Hematopoietic multipotent progenitor cell (in vitro differentiated cells): Measurements from ENCODE around the gene HIP1. TPM values are rescaled to one million over a fixed set of nuclear protein-coding genes. Genes with fewer than 3 reads are reported as not detected.
"Not testable (repeated sequence)": the region's sequence is repeated elsewhere in the genome, so short reads cannot be mapped to it uniquely, and the experiment has no call there.

Experiments used
- DNase-seq, 3 donors: peaks; one replicate each; pipeline ENCODE4 v3.0.0-alpha.2; 2011 to 2015; ENCODE audit warnings: low read depth in 2 of 3, low spot score in 2 of 3
- small RNA-seq: library from RNA; depleted of rRNA; stranded (forward); fragments of <200 nt; gene quantifications from one replicate; pipeline ENCODE3, GENCODE V24; 2012
- total RNA-seq: library from RNA; depleted of rRNA; stranded (reverse); fragments of >200 nt; gene quantifications from one replicate; pipeline ENCODE4 v1.2.3, GENCODE V29; 2012

HIP1 gene
- total RNA-seq, 1 donor, result 19.4 TPM

- DNase-seq, result no peak
Observed at GRCh38 chr7:75536491-75536890, 202.2 kb downstream of the HIP1 start.

- peak in 2 of 3 donors; percentile 54 to 77 for DNase-seq
Observed at GRCh38 chr7:75534727-75535307, 203.9 kb downstream of the HIP1 start.

GRCh38 chr7:75533926-75534325, 204.8 kb downstream of the HIP1 start:
- DNase-seq, result no peak

DNA sequence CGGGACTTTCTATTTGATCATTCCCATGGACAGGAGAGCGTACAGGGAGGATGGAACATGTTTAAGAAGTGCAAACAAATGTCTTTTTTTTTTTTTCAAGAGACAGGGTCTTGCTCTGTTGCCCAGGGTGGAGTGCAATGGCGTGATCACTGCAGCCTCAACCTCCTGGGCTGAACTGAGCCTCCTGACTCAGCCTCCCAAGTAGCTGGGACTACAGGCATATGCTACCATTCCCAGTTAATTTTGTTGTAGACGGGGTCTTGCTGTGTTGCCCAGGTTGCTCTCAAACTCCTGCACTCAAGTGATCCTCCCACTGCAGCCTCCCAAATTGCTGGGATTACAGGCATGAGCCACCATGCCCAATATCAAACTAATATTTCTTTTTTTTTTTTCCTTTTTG, 206.1 kb downstream of the HIP1 start:
- DNase-seq, result no peak

- no peak for DNase-seq
Observed at GRCh38 chr7:75531359-75531821, 207.4 kb downstream of the HIP1 start.

- peak in 1 of 3 donors; percentile 10 for DNase-seq
Observed at GRCh38 chr7:75527224-75527722, 211.5 kb downstream of the HIP1 start.

DNA sequence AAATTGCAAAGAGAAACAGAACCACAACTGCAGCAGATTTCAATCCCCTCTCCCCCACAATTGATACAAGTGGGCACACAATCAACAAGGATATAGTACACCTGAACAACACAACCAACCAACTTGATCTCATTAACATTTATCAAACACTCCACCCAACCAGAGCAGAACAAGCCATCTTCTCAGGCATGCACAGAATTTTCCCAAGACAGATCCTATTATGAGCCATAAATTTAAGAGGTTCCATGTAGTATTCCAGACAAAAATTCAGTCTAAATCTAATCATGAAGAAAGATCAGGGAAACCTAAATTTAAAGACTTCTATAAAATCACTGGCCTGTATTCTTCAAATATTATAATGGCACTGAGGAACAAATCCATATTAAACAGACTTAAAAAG, 217.0 kb downstream of the HIP1 start:
- not testable (repeated sequence) for DNase-seq

- DNase-seq, result not testable (repeated sequence)
Observed at GRCh38 chr7:75518842-75519241, 219.9 kb downstream of the HIP1 start.

GRCh38 chr7:75509033-75509432, 229.7 kb downstream of the HIP1 start:
- not testable (repeated sequence) for DNase-seq

DNA sequence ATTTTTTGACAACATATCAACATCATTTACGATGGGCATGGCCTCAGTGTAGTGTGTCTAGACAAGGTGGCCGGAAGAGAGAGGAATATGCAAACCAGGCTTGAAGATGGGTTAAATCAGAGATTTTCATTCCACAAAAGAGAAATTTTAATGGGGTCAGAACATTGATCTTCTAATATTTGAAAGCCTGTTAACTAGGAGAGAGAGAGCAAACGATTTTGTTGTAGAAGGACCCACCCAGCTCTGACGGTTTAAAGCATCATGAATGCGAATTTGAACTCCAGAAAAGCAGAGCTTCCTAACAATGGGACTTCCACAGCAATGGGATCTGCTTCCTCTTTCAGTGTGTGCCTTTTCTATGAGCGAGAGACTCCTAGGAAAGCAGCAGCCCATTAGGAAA, 246.7 kb downstream of the HIP1 start, which contains the start of gene SPDYE5:
SPDYE5 (plus strand) TSS at position 301 of the 400 bp plus-strand sequence. CDS start 1,728 bp downstream, outside the sequence.
- DNase-seq, result not testable (repeated sequence)

- peak; percentile 56 to 83 (median 76) for DNase-seq
Observed at GRCh38 chr7:75485979-75486643, 252.6 kb downstream of the HIP1 start, which contains the start of gene POM121C. Gene POM121C (minus strand): TSS chr7:75486299. CDS start chr7:75441496, 44,803 bp downstream.

- DNase-seq, result not testable (repeated sequence)
Observed at GRCh38 chr7:75485355-75485978, 253.3 kb downstream of the HIP1 start.

Small RNA genes within 50 kb of the gene (small RNA-seq; reads per million reads assigned to genes)
- gene AC211429.1 (not detected), gene RF00019 (not detected)

Other genes with a start within 250 kb of the HIP1 start
- gene SPDYE5, start 246.6 kb downstream of the HIP1 start, total RNA-seq, result under 0.01 TPM
- not detected for gene CCL26, start 33.3 kb upstream of the HIP1 start, total RNA-seq
- gene CCL24, start 74.9 kb upstream of the HIP1 start, total RNA-seq, result not detected
- gene RHBDD2, start 140.1 kb upstream of the HIP1 start, total RNA-seq, result 32.0 TPM
- gene POR, start 176.2 kb upstream of the HIP1 start, total RNA-seq, result 50.4 TPM